22Rv1 (cell line): ENCODE data around the gene NAGK.

Source experiments
- H3K27ac ChIP-seq: fragments of 450-650 bp; 2 replicates; pipeline ENCODE4 v1.5.1; 2017
- CTCF ChIP-seq: fragments of 450-650 bp; IDR thresholded peaks from 2 replicates; pipeline ENCODE4 v1.5.1; 2017; ENCODE audit warnings: mild to moderate bottlenecking
- ZFX ChIP-seq: fragments of 450-650 bp; IDR thresholded peaks from 2 replicates; pipeline ENCODE4 v1.6.1; 2017; ENCODE audit warnings: antibody characterized with exemption, borderline replicate concordance

Gene NAGK

DNA sequence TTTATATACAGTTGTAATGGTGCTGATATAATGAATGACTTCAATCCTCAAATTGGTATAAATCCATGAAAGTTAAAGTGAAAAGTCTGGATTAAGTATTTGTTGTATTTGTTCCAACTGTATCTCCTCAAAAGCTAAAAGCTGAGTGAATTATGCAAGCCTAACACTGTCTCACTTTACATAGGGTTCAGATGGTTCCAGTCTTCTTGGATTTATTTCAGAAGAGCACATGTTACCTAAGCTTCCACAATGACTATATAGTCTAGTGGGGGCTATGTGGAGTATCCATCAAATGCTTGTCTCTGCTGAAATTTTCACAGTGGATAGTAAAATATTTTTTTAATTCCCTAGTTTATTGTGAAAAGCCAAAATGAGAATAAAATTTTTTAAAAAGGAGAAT, 48.6 kb downstream of the NAGK start:
- no peak overlapping the region for H3K27ac ChIP-seq
- TF ChIP-seq CTCF (no peak), ZFX (no peak)

- H3K27ac ChIP-seq: no peak overlapping the region
- TF ChIP-seq CTCF (no peak), ZFX (no peak)
Observed at GRCh38 chr2:71120195-71120594, 51.7 kb downstream of the NAGK start.

DNA sequence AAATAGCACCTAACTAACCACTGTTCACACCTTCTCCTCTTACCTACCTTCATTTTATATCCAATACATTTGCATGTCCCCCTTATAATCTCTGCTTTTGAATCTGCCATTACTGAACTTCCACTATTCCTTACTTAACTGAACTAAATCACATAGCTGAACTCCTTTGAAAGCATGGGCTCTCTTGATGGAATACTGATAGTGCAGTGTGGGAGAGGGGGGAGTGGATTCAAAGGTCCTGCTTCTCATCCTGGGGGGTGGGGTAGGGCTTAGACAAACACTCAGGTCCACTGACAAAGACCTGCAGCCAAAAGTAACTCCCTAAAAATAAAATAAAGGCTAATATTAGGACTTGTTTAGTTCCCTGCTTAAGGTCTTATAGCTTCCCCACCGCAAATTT, 53.0 kb downstream of the NAGK start:
- TF ChIP-seq CTCF (no peak), ZFX (no peak)
- H3K27ac ChIP-seq: no peak overlapping the region

- H3K27ac ChIP-seq: no peak overlapping the region
- TF ChIP-seq ZFX (no peak), CTCF (no peak)
Observed at GRCh38 chr2:71122387-71123298, 54.2 kb downstream of the NAGK start.

DNA sequence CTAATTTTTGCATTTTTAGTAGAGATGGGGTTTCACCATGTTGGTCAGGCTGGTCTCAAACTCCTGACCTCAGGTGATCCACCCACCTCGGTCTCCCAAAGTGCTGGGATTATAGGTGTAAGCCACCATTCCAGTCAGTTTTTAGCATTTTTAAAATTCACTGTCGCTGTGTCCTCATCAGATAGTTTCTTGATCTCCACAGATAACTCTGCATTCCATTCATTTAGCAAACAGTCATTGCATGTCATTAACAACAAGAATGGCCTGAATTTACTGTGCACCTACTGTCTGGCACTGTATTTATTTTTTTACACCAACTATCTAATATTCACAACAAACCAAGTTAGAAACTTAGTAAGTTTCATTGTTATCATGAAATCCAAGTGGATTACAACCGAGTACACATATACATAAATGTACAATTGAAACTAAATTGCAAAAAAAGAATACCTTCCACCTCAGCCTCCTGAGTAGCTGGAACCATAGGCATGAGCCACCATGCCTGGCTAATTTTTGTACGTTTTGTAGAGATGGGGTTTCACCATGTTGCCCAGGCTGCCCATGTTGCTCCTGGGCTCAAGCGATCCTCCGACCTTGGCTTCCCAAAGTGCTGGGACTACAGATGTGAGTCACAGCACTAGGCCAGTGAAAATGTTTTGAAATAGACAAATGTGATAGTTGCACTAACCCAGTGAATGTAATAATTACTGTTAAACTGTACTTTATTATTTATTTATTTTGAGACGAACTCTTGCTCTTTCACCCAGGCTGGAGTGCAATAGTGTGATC, 57.3 kb downstream of the NAGK start:
- TF ChIP-seq CTCF: no peak
- TF ChIP-seq ZFX: no peak
- H3K27ac ChIP-seq: no peak overlapping the region

DNA sequence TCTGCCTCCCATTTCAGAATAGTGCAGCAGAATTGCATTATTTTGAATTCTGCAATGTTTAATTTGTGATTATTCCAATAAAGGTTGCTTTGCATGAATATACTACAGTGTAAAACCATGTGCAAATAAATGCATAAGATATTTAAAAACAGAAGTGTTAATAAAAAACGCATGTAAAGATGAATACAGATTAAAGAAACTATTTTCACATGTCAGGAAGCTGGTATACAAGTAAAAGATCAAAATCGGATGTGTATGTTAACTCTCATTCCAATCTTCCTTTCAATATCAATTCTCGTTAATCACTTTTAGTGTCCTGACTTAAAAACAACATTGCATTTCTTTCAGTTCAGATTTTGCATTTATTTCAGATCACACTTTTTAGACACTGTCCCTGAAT, 58.5 kb downstream of the NAGK start:
- TF ChIP-seq ZFX: no peak
- TF ChIP-seq CTCF: no peak

More for the DNA sequence above, 58.5 kb downstream of the NAGK start:
- no peak overlapping the region for H3K27ac ChIP-seq
